Stimulated activated CD8-positive, alpha-beta memory T cell treated with anti-CD3 and anti-CD28 coated beads, Interleukin-7, amount 100 ng/mL, for 24 hours (primary cell): Measurements from ENCODE around the gene FAM83C.

Experiments
- DNase-seq: peaks from one replicate; pipeline ENCODE4 v3.0.0-alpha.2; 2020; ENCODE audit warnings: low read depth

FAM83C gene

DNA sequence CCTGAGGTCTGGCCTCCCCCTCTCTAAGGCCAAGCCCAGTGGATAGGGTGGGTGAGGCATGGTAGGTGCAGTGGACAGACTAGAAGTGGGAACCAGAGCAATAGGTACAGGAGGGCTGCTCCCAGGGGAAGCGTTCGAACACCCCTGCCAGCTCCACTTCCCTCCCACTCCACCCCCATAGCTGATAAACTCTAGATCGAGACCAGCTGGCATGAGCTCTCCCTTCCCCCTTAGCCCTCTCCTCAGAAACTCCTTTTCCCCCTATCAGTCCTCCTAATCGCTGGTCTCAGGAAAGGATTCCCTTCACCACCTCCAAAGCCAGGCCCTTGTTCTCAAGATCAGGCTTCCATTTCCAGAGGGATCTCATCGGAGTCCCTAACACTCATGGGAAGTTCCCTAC lies 6.0 kb upstream of the FAM83C start:
- DNase-seq = no peak

DNA sequence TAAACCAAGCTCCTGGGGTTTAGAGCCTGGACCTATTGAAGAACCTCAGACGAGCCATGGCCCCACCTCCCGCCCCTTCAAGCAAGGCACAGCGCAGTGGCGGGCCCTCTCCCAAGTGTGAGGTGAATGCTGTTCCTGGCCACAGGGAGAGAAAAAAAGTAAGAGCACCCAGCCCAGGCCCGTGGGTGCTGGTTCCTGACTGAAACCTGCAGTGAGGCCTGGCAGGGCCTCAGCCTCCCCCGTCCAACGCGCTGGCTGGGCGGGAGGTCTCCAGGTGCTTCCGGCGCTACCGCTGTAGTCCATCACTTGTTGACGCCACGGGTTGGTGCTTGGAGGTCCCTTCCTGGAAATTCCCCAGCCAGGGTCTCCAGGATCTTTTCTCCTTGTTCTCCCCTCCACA lies 5.5 kb upstream of the FAM83C start:
- no peak for DNase-seq

DNA sequence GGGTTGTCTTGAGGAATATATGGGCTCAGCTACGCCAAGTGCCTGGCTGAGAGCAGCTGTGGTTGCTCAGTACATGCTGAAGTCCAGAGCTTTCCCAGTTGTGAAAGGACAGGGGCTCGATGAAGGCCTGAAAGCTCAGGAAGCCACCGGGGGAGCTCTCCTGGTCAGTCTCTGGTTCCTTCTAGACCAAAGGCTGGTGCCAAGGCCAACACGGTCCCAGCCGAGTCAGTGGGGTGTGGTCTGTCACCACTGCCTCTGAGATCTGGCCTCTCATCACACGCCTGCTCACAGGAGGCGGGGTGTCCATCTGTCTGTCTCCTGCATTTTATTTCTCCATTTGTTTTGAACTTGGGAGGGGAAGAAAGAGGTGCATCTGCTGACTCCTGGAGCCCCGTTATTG lies 4.9 kb upstream of the FAM83C start:
- DNase-seq = no peak

DNA sequence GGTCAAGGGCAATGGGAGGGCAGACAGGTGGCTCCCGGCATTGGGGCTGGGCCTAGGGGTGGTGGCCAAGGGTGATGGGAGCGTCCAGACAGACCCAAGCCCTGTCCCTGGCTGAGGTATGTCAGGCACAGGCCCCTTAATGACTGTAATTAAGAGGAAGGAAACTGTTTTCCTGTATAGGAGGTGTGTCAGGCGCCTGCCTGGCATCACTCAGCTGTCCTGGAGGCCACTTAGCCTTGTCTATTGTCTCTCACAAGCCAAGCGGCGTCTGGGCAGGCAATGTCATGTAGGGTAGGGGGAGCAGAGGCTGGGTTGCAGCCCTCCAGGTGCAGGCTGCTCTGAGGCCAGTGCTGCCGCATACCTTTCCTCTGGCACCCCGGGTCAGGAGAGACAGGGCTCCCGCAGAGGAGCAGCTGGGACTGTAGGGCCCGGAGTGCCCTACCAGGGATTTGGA lies 3.9 kb upstream of the FAM83C start:
- DNase-seq = no peak

DNA sequence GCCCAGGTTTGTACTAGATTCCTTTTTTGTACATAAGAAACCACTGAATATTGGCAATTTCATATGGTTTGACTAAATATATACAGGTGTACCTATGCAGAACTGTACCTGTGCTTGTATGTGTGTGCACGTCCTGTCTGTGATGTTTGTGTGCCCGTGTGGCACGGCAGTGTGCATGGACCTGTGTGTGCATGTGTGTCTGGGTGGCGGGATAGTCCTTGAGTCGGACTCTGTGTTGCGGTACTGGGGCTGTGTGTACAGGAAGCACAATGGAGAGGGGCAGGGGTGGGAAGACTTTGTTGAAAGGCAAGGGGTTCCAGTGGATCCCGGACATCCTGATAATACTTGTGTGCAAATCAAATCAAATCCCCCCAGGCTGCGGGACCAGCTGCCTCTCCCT lies 3.4 kb upstream of the FAM83C start:
- no peak for DNase-seq

DNA sequence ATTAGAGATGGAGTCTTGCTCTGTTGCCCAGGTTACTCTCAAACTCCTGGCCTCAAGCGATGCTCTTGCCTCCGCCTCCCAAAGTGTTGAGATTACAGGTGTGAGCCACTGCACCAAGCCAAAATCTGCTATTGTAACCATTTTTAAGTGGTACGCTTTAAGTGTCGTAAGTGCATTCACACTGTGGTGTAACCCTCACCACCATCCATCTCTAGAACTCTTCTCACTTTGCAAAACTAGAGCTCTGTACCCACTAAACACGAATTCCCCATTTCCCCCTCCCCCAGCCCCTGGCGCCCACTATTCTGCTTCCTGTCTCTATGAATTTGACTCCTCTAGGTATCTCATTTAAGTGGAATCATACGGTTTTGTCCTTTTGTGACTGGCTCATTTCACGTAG lies 2.8 kb upstream of the FAM83C start:
- DNase-seq = no peak

DNA sequence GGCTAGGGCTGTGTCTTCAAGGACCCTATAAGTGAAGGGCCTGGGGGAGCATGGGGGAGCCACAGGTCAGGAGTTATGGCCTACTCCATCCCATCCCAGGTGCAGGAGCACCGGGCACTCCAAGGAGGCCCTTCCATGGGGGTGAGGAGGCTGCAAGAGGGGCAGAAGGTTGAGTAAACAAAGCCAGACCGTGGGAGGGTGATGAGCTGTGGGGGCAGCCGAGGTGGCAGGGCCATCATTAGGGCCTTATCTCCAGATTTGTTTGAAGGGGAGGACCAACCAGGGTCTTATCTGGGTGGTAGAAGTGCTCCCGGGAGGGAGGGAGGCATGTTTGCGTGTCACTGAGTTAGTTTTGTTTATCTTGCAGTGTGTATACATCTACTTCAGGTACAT lies 2.1 kb upstream of the FAM83C start:
- no peak for DNase-seq

DNA sequence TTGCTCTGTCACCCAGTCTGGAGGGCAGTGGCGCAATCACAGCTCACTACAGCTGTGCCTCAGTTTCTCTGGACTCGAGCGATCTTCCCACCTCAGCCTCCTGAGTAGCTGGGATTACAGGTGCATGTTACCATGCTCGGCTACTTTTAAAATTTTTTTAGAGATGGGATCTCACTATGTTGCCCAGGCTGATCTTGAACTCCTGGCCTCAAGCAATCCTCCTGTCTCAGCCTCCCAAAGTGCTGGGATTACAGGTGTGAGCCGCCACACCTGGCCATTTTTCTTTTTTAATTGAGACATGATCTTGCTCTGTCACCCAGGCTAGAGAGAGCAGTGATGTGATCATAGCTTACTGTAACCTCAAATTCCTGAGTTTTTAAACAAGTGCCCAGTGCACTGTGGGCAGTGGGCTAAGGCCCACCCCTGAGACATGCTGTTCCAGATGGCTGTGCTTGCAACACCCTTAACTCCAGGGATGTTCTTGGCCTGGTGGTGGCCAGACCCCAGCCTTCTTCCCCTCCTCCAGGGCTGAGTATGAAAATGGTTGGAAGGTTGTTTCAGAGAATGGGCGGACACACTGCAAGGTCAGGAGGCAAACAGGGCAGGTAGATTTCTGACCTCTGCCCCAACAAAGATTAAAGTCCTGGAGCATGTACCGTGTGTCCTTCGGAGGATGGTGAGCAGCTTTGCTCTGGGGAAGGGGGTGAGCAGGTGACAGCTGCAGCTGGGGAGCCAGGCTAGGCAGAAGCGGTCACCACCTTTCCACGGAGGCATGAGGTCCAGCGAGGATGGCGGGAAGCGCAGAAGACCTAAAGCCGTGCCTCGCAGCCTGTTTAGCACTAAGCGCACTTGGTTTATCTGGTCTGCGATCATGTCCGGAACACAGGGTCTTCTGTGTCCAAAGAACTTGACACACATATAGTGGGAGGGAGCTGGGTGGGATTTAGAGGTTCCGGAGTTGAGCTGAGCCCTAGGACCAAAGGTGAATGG lies 1.4 kb upstream of the FAM83C start:
- no peak for DNase-seq

DNA sequence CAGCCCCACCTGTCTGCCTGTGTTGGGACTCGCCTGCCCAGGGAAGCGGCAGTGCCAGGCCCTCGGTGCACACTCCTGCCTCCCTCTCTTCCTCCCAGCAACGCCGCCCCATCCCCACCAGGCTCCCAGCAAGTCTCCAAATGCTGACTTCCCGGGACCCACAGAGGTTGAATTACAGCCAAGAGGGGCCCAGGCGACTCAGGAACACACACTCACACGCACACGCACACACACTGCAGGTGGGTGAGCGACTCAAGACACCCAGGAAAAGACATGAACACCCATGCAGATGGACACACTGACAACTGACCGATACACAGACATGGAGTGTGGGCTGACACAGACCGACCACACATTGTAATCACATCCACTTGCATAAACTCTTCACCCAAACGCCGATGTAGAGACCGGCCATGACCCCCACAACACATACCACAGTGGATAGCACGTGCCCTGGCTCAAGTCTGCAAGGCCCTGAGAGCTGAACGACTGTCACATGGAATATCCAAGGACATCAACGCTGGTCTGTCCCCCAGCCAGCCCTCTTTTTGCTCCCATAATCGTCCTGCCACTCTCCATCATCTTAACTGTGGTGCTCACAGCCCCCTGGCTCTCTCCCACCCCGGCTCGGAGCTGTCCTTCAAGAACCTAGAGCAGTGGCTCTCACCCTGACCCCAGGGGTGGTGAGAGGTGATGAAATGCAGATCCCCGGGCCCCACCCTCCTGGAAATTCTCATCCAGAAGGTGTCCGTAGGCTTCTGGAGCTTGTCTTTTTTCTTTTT lies 470 bp upstream of the FAM83C start:
- DNase-seq = no peak

DNA sequence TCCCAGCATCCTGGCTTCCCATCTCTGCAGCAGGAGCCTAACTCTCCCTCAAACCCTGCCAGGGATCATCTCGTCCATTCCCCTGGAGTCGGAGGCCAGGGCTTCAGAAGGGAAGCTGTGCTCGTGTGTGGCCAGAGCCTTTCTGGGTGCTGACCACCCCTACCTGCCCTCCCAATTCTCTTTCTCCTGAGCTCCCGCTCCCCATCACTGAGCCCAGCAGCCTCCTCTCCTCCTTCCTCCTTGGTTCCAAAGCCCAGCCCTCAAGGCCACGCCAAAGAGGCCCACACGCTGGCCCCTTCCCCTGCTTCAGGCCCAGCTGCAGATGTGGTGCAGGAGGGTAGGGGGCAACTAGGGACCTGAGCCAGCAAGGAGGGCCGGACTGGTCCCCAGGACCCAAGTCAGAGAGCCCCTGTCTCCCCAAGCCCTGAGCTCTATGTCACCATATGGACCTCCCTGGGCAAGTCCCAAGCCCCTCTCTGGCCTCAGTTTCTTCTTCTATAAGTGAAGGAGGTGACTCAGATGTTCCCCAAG lies 1.3 kb downstream of the FAM83C start:
- DNase-seq = no peak

DNA sequence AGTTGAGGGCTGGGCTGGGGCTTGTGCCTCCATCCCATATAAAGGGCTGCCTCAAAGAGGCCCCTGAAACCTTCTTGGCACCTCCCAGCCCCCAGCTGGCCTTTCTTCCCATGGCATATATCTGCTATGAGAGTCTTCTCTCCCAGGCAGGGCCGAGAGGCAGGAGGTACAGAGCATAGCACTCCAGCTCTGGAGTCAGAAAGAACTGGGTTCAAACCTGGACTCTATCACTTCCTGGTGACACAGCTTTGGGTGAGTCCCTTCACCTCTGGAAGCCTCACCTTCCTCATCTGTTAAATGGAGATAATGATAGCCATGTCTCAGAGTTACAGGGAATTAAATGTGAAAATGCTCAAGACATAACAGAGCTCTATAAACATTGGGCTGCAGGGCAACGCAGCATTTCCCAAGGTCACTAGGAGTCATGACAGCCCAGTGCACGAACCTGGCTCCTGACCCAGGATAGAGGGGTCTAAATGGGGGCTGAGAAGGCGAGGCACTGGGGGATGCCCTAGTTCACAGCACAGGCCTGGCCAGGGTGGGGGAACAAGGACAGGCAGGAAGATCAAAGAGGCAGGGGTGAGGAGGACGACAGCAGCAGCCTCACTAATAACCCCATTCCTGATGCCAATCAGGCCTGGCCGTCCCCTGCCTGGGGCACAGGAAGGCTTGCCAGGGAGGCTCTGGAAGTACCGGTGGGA lies 1.9 kb downstream of the FAM83C start:
- DNase-seq = no peak

DNA sequence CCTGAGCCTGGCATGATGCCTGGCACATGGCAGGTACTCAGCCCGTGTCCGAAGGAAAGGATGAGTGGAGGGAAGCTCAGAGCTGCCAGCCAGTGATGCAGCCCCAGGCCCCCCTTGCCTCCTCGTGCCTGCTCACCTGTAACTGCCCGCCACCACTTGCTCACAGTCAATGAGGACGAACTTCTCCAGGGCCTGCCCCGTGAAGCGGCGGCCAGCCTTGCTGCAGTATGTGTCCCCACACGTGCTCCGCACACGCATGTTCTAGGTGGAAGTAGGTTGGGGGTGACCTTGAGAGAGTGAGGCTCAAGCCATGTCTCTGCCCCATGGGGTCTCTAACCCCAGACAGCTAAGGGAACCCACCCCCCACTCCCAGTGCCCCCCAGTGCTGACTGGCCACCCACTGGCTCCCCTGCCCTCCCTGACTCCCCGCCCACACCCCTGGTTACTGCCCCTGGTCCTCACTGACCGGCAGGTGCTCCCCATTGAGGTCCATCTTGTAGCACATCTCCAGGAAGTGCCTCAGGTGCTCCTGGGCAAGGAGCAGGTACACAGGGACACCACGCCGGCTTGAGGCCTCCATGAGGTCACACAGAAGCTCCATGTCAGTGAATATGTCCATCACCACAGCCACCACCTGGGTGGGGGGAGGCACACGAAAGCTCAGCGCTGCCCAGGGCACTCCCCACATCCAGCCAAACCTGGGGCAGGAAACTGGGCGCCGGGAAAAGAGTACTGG lies 3.7 kb downstream of the FAM83C start:
- no peak for DNase-seq

DNA sequence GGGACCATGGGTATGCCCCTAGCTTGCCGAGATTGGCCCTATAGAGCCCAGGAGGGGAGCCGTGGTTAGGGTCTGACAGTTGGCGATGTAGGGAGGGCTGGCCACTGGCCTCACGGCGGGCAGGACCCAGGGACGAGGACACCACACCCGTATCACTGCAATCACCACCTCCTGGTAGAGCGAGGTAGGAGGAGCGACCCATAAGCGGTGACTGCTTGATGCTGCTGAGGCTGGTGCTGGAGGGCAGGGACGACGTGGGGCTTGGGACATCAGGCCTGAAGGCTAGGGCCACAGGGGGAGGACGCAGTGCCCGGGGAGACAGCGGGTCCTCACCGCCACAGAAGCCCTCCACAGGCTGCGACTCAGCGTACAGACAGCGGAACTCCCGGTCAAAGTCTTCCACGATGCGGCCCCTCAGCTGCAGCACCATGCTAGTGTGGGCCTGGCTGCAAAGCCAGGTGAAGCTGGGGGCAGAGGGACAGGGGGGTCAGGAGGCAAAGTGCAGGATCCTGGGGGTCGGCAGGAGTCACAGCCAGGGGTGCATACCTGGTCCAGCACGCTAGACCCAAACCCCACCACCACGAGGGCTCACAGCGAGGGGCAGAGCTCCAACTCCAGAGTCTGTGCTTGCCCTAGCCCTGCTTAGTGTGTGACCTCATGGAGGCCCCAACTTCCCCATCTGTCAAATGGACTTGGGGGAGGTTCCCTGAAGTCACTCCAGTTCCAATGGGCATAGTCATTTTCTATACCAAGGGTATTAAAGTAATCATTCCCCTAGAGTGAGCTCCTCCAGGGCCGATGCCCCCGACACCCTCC lies 4.5 kb downstream of the FAM83C start:
- DNase-seq = no peak

DNA sequence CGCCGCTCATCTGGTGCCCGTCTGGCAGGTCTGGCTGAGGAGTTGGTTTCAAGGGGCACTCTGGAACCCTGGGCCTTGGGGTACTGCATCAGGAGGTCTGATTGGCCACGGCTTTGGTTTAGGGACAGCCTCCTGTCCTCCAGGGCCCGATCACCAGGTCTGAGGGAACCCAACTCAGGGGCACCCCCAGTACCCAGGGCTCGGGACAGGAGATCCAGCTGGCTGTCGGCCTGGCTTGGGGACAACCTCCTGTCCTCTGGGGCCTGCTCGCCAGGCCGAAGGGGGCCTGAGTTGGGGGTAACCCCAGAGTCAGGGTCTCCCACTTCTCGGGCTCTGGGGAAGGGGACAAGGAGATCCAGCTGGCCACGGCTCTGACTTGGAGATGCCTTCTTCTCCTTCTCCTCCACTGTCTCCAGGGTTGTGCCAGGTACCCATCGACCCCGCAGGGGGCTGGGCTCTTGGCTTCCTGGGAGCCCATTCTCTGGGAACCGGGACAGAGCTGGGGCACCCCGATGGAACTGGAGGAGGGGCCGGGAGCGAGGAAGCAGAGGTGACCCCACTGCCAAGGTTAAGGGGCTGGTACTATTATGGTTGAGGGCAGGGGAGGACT lies 5.2 kb downstream of the FAM83C start:
- DNase-seq = no peak

DNA sequence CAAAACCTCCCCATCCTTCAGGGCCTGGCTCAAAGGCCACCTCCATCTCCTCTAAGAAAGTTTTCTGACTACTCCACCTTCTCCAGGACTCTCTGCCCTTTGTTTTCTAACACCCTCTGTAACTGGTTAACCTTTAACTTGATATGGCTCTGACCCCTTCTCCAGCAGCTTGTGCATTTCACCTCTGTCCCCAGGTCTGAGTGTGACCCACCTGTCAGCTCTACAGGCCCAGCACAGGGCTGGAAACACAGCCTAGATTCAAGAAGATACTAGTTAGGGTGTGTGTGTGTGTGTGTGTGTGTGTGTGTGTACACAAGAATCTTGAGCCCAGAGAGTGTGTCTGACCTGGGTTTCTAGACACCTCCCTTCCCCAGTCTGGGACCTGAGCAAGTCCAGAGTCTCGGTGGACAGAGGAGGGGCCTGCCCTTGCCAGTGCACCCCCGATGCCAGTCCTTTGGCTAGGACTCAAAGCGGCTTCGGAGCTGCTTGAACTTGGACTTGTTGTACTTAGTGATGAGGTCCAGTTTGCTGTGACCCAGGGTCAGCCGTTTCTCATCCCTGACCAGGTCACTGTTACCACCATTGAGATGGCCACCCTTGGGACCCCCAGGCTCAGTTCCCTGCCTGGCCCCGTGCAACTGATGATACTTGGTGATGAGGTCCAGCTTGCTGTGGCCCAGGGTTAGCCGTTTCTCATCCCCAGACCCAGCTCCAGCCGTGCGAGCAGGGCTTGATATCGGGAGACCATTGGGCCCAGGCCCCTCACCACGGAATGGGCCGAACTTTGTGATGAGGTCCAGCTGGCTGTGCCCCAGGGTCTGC lies 5.9 kb downstream of the FAM83C start:
- no peak for DNase-seq

DNA sequence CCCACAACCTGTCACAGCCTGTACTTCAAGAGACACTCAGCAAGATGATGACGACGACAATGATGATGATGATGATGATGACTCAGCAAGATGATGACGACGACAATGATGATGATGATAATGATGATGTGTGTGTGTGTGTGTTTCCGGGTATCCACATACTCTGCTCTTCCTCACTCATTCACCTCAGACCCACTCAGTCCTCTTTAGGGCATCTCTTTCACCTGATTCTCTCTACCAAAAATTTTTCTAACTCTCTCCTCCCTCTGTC lies 6.5 kb downstream of the FAM83C start:
- DNase-seq = no peak

DNA sequence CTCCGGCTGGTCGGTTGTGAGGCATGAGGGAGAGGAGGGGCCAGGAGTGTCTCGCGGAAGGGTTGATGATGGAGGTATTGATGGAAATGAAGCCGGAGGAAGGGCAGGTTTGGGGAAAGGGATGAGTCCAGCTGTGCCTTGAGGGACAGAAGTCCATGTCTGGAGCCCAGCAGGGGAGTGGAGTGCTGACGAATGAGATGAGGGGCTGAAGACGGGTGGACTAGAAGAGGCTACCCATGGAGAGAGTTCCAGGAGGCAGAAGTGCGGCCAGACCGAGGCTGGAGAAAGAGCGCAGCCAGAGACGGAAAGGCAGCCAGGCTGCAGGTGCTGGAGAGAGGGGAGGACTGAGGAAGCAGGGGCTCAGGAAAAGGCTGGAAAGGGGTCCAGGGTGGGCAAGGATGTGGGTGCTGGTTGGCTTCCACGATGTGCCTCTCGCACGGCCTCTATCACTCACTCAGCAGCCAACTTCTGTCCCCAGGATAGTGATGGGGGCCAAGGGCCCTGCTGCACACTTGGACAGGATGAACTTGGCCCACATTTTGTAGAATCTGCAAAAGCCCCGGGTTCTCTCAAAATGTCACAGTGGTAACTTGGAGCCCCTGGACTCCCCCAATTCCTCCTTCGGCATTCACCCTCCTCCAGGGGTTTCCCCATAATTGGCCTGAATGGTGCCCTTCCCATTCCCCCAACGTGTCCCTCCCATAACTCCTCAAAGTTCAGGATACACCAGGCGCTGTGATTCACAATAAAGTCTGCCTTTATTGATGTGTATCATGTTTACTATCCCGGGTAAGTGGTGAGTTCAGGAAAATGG lies 7.0 kb downstream of the FAM83C start:
- no peak for DNase-seq

DNA sequence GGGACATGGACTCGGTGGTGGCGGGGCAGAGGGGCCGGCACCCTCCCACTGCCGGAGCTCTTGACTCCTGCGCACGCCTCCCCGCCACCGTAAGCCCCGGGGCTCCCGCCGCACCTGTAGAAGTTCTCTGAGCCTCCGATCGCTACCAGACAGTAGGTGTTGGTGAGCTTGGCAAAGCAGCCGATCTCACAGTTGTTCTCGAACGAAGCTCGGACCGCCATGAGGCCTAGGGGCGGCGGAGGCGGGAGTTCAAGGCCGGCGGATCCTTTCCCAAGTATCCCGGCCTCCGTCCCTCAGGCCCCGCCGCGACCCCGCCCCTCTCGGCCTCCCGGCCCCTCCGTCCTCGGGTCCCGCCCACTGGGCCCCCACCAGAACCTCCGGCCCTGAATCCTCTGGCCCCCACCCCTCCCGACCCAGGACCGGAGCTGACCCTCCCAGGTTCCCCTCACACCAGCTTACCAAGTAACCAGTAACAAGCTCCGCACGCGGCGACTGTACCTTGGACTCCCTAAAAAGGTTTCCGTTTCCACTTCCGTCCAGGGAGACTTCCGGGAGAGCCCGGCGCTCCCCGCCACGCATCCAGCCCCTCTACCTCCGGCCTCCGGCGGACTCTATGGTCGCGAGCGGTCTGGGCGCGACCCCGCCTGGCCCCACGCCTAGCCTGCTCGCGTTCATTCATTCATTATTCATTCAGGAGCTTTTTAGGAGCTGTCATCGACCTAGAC lies 7.8 kb downstream of the FAM83C start, which contains the start of gene EIF6:
Gene EIF6 (minus strand): TSS at position 506 of the 725 bp plus-strand sequence. CDS start 285 bp downstream, at position 221.
- DNase-seq = peak; percentile 59
